Stimulated activated CD4-positive, alpha-beta T cell treated with anti-CD3 and anti-CD28 coated beads, Interleukin-1b, Interleukin-23, amount 100 ng/mL, for 4 hours (primary cell): ENCODE data around the gene CNNM3.

ENCODE experiments used
- DNase-seq, 2 donors: peaks; one replicate each; pipeline ENCODE4 v3.0.0-alpha.2; 2020; ENCODE audit warnings: low read depth in 2 of 2

Gene CNNM3

DNA sequence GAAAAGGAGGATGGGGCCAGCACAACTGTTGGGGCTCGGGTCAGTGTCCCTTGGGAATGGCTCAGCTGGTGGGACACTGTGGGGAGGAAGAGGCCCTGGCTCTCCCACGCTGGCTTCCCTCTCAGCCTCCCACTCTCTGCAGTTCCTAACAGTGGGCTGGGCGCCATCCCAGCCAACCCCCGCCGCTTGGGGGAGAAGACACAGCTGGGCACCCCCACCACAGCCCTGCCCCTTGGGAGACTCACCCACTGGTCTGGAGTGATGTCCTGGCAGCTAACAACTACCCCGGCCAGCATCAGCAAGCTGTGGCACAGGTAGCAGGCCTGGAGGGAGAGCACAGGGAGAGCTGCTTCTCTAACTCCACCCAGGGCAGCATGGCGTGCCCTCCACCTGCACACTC lies 62.1 kb downstream of the CNNM3 start:
- no peak for DNase-seq

DNA sequence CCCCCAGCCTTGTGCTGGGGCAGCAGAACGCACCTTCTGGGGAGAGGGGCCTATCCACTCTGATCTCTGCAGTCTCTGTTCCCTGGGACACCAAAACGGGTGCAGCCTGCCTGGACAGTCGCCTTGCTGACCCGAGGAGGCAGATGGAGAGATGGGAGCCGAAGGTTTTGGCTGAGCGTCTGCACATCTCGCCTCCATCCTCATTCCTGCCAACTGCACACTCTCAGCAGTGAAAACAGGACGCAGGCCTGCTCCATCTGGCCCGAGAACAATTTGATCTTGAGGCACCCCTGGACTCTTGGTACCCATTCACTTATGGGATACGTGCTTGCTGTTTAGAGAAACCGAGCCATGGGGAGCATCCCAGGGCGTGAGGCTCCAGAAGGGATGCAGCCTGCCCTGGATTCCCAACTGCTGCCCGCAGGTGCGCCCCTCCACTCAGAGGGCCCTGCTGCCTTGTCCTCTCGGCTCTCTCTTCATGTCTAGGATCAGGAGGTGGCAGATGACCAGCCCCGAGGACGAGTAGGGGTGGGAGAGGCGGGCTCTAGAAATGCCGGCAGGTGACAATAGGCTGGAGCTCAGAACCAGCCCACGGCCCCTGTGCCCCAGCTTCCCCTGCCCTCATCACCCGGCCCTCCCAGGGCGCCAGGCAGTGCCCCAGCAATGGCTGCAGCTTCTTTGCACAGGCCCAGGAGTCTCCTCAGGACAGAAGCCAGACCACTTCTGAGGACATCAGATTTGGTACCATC lies 62.9 kb downstream of the CNNM3 start:
- no peak for DNase-seq

- no peak for DNase-seq
These were observed 63.5 kb downstream of the CNNM3 start for GRCh38 chr2:96879545-96880040.

DNA sequence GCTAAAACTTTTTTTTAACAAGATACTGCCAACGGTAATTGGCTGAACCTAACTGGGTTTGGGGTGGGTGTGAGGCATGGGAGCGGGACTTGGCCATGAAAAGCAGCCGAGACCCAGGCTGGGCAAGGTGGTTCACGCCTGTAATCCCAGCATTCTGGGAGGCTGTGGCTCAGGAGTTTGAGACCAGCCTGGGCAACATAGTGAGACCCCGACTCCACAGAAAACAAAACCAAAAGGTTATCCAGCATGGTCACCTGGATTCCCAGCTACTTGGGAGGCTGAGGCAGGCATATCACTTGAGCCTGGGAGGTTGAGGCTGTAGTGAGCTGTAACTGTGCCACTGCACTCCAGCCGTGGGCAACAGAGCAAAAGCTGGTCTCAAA lies 64.8 kb downstream of the CNNM3 start:
- no peak for DNase-seq

DNA sequence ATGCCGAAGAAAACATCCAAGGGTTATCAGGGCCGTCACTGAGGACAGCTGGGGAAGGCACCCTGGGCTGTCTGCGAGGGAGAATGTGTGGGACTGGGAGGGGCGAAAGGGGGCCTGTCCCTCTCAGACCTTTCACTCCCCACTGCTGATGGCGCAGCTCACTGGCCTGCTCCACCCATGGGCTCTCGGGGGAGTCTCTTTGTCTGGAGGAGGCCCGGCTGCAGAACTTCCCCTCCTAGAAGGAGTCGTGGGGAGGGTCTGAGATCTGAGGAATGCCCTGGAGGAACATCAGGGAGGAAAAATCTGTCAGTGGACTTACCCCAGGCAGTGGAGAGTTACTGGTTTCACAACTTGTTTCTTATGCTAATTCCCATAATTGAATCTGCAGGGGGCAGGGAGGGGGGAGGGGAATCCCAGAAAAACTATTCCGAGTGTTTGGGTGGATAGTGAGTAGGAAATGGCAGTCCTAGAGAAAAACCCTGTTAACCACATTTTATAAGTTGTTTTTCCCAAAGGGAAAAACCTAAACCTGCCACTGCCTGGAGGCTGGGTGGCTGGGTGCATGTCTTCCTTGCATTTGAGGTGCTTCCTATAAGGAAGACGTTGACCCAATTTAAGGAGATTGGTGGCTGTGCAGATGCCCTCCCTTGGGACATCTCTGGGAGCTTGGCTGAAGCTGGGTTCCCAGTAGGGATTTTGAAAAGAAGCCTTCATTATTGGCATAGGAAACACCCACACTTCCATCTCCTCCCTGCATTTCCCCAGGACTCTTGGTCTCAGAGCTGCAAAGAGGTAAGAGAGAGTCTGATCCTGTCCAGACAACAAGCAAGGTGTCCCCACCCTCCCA lies 65.5 kb downstream of the CNNM3 start:
- no peak for DNase-seq

DNA sequence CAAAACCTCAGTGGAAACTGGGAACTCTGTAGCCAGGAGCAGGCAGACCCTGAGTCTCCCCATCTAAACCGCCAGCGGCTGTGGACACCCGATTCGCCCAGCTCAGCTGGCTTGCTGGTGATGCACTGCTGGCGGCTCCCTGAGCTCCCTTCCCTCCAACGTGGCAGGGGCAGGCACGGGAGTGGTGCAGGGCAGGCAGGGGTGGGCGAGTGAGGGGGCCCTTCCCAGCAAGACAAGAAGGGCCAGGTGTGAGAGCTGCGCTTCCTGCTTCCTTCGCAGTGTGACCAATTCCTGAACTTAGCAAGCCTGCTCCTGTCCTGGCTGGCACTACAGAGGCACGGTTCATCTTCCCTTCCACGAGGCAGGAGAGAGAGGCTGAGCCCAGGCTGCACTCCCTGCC lies 66.2 kb downstream of the CNNM3 start:
- DNase-seq, result no peak

DNA sequence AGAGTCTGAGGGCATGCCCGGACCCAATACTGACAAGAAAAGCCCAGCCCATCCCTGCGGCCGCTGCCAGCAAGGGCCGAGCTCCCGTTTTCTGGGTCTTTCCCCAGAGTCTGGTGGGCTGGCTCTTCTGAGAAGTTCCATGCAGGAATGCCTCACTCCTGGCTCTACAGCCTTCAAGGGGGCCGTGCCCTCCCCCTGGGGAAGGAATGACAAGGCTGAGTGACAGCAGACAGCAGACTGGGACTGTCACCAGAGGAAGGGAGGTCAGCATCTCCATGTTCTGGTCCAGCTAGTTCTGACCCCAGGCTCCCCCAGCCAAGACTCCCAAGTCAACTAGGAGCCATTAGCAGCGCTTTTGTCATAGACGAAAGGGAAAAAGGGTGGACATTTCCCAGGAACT lies 66.8 kb downstream of the CNNM3 start:
- DNase-seq, result no peak

DNA sequence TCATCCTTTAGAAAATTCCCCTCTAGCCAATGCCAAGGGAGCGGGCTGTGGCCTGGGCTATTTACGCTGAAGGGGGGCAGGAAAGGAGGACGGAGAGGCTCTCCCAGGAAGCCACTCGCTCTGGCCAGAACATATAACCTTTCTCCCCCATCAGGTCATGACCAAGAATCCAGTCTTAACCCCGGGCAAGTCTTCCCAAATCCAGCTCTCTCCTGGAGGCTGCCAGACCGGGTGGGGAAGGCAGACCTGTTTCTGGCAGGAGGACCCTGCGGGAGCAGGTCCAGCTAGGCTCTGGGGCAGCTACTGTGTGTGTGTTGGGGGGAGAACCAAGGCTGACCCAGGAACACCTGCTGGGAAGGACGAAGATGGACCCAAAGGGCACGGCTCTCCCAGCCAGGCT lies 67.2 kb downstream of the CNNM3 start:
- no peak for DNase-seq
